Stimulated activated CD8-positive, alpha-beta memory T cell treated with anti-CD3 and anti-CD28 coated beads, Interleukin-7, amount 100 ng/mL, for 1 hour (primary cell): Measurements from ENCODE around the gene DGKI.

Experiments used
- DNase-seq, 2 donors: peaks; one replicate each; pipeline ENCODE4 v3.0.0-alpha.2; 2020; ENCODE audit warnings: low read depth in 2 of 2

The DGKI gene

GRCh38 chr7:137539111-137539715, 307.6 kb downstream of the DGKI start:
- DNase-seq, result no peak

GRCh38 chr7:137538361-137538762, 308.4 kb downstream of the DGKI start:
- no peak for DNase-seq

- no peak for DNase-seq
These were observed 311.2 kb downstream of the DGKI start for GRCh38 chr7:137535579-137535978.

- no peak for DNase-seq
These were observed 315.1 kb downstream of the DGKI start for GRCh38 chr7:137531671-137532070.

- DNase-seq, result no peak
These were observed 319.1 kb downstream of the DGKI start for GRCh38 chr7:137527634-137528033.

- DNase-seq, result no peak
These were observed 323.6 kb downstream of the DGKI start for GRCh38 chr7:137523171-137523570.

GRCh38 chr7:137521451-137521850, 325.3 kb downstream of the DGKI start:
- no peak for DNase-seq

GRCh38 chr7:137519947-137520346, 326.8 kb downstream of the DGKI start:
- no peak for DNase-seq

- no peak for DNase-seq
These were observed 327.5 kb downstream of the DGKI start for GRCh38 chr7:137519181-137519691.

DNA sequence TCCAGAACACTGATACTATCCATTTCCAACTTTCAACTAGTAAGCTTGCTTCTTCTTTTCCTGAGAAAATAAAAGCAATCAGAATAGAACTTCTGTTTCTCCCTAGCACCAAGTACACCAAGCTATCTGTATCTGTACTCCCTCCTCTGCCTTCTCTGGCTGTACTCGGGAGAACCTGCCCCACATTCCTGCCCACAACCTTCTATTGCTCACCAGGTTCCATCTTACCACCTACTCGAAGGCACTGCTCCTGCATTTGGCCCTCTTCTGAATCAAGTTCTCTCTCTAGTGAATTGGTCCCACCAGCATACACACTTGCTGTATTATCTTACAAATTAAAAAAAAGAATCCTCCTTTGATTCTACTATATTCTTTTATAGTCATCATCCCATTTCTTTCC, 333.7 kb downstream of the DGKI start:
- DNase-seq, result no peak

DNA sequence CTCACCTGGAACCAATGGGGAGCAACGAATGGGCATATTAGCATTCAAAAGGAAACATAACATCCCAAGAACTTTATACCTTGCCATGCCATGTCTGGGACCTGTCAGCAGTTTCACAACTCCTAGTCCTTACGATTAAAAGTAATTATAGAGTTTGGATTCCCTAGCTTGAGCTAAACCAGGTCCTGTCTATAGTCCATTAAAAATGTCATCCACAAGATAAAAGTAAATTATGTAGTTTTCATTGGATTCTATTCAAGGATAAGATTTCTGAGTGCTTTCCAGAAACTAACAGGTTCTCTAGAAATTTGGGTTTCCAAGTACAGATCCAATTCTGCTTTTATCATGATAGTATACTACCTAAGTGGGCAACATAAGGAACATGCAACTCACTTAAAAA, 339.7 kb downstream of the DGKI start:
- no peak for DNase-seq

DNA sequence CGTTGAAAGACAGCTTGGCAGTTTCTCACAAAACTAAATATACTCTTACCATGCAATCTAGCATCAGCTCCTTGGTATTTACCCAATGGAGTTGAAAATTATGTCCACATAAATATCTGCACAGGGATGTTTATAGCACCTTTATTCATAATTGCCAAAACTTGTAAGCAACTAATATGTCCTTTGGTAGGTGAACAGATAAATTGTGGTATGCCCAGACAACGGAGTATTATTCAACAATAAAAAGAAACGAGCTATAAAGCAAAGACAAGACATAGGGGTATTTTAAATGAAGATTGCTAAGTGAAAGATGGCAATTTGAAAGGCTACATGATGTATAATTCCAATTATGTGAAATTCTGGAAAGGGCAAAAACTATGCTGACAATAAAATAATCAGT, 340.7 kb downstream of the DGKI start:
- no peak for DNase-seq

GRCh38 chr7:137501562-137501961, 345.2 kb downstream of the DGKI start:
- no peak for DNase-seq

- no peak for DNase-seq
These were observed 353.9 kb downstream of the DGKI start for GRCh38 chr7:137492889-137493288.

GRCh38 chr7:137489880-137490279, 356.9 kb downstream of the DGKI start:
- DNase-seq, result no peak

DNA sequence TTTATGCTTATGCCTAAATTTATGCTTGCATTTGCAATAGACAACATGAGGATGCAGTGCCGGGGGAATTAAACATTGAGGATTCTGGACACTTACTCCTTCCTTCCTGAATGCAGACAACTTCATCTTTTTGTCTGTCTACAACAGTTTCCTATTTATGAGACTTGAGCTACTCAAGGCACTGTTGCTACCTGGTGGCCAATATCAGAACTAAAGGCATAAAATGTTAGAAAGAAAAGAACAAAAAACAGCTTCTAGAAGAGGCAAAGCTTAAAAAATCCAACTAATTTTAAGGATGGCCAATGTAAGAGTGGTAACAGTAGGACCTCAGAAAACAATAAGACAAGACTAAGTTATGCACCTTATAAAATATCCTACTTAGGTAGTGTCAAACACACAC, 358.7 kb downstream of the DGKI start:
- no peak for DNase-seq

- no peak for DNase-seq
These were observed 361.0 kb downstream of the DGKI start for GRCh38 chr7:137485818-137486217.

DNA sequence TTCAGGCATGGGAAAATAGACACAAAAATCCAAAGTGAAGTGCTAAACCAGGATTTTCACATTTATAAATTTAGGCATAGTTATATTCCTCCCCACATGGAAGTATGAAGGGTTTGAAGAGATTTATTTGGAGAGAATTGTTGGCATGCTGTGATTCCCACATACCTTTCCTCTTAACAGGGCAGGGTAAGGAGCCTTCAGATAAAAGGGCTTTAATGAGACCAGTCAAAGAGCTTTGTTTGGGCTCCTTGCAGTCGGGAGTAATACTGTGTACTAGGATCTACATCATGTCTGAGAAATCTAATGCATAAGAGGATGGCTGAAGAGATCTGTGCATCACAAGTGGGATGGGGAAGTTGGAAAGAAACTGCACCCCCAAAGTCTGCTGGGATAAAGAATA, 362.4 kb downstream of the DGKI start:
- DNase-seq, result no peak

GRCh38 chr7:137482466-137482865, 364.3 kb downstream of the DGKI start:
- DNase-seq, result no peak

DNA sequence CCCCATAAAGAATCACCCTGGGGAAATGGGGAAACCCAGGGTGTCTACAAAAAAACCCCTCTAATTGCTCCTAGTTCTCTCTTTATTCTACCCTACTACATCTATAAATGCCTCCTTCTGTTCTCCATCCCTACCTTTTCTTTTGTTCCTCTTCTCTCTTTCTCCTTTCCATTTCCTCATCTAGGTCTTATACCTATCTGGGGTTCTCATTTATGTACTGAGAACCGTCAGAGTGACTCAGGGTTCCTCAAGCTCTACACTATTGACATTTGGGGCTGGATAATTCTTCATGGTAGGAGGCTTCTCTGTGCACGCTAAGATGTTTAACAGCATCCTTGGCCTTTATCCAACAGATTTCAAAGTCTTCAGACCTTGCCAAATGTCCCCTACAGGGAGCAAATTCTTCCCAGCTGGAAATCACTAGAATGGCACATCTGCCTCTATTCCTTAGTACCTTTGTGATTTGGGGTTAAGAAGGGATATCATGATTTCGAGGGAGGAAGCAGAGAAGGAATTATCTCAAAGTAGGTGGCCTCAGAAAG, 365.9 kb downstream of the DGKI start:
- DNase-seq, result no peak

- DNase-seq, result no peak
These were observed 366.4 kb downstream of the DGKI start for GRCh38 chr7:137480401-137480800.

GRCh38 chr7:137476937-137477336, 369.8 kb downstream of the DGKI start:
- DNase-seq, result no peak

- DNase-seq, result no peak
These were observed 370.8 kb downstream of the DGKI start for GRCh38 chr7:137475966-137476365.

DNA sequence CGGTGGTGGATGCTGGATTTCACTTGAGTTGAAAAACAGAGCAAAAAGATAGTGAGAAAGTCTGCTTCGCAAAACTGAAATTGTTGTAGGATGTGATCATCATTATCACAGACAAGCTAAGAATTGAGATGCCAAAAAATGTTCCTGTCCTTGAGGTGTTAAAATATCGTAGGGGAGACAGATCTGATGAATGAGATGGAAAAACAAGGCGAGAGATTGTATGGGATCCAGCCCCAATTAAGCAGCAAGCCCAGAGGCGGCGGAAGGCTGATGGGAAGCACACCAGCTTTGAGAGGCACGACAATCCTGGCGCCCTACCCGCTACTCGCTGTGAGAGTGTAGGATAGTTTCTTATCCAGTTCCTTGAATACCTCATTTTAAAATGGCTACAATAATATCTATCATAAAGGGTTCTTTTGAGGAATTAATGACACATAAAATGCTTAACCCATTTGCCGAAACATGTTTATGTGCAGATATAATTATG, 372.2 kb downstream of the DGKI start:
- DNase-seq, result no peak
